HG03378 (cell line): ENCODE data around the gene TBCA.

Source experiments
- ATAC-seq: cut with Tn5 transposase; IDR thresholded peaks from one replicate; pipeline ENCODE4 v1.9.1; 2021; ENCODE audit warnings: mild to moderate bottlenecking, moderate library complexity; ENCODE audit not compliant: unreplicated experiment

TBCA gene, protein sequence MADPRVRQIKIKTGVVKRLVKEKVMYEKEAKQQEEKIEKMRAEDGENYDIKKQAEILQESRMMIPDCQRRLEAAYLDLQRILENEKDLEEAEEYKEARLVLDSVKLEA

DNA sequence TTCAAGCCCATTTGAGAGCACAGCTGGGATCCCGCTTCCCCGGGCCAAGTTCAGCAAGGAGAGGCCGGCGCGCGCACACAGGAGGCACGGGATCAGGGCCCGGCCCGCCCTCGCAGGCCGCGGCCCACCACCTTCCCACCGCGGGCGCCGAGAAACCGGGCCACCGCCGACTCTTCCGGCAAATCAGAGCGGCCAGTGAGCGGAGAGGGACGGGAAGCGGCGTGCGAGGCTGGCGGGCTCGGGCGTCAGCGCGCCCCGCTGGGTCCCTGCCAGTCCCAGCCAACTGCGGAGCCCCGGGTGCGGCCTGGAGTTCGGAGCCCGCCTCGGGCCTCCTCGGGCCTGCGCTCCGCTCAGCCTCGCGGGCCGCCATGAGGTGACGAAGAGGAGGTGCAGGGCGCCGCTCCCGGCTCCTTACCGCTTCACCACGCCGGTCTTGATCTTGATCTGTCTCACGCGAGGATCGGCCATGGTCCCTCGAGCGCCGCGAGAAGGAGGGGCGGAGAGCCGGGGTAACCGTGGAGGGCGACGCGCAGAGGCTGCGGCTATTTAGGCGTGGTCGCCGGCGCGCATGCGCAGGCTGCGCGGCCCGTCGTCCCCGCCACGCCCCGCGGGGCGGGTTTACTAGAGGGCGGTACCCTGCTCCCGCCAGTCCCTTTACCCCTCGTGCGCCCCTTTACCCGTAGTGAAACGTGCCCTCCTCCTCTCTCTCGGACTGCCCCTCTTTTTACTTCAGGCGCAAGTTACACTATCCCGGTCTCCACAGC, at the start of gene TBCA:
TSS of gene TBCA (minus strand) at position 550 of the 764 bp plus-strand sequence. CDS start at position 468, 82 bp downstream.
- ATAC-seq: peak; percentile 82

GRCh38 chr5:77824981-77825380, 48.8 kb upstream of the TBCA start:
- ATAC-seq: no peak

DNA sequence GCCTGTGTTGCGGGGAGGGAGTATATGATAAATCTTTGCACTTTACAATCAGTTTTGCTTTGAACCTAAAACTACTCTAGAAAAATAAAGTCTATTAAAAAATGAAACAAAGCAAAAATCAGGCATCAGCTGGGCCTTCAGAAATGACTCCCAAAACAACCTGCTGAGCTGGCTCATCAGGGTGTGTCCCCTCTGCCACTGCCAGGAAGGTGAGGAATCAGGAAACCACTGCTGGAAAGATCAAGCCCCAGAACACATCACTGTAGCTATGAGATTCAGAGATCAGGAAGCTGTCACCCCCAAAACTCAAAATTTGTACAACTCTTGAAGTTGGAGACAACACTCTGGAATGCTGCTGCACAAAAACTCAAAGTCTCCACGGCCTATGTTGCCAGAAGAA, 40.5 kb upstream of the TBCA start:
- no peak for ATAC-seq

GRCh38 chr5:77812926-77813589, 36.9 kb upstream of the TBCA start:
- no peak for ATAC-seq

DNA sequence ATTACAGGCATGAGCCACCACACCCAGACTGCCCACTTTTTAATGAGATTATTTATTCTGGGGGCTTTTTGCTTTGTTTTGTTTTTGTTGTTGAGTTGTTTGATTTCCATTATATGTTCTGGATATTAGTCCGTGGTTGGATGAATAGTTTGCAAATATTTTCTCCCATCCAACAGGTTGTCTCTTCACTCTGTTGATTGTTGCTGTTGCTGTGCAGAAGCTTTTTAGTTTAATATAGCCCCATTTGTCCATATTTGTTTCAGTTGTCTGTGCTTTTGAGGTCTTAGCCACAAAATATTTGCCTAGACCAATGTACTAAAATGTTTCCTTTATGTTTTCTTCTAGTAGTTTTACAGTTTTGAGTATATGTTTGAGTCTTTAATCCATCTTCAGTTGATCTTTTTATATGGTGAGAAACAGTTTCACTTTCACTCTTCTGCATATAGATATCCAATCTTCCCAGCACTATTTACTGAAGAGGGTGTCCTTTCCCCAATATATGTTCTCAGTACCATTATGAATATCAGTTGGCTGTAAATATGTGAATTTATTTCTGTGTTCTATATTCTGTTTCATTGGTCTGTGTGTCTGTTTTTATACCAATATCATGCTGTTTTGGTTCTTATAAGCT, 30.2 kb upstream of the TBCA start:
- ATAC-seq: no peak

GRCh38 chr5:77798456-77798855, 22.3 kb upstream of the TBCA start:
- ATAC-seq: no peak

DNA sequence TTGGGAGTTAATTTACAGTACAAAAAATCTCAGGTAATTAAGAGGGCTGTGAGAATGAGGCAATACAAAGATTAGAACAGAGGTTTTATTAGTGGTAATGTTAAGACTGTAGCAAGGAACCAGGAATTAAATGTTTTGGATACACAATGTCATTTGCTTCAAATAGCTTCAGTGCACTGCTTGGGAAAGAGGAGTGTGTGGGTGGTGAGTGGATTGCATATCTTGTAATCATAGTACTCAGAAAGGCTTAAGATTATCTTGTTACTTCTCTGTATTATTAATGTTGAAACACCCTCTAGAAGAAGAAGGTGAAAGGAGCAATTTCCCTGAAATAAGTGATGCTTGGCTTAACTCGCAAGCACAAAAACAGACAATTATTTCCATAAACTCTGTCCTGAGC, 21.0 kb upstream of the TBCA start:
- ATAC-seq: no peak

- ATAC-seq: no peak
Measured at GRCh38 chr5:77795846-77796245, 19.7 kb upstream of the TBCA start.

- no peak for ATAC-seq
Measured at GRCh38 chr5:77795268-77795667, 19.1 kb upstream of the TBCA start.

DNA sequence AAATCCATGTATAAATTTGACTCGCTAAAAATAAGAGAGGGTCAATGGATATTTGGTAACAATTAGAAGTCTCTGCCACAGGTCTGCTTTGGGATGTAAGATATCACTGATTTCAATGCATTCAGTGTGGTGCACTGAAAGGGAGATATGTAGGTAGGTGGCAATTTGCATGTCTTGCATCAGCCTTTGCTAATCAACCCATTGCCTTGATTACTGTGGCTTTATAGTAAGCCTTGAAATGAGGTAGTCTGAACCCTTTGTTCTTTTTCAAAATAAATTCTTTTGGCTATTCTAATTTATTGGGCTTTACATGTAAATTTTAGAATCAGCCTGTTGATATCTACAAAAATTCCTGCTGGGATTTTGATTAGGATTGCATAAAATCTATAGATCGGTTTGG, 15.8 kb upstream of the TBCA start:
- ATAC-seq: no peak

GRCh38 chr5:77791356-77791755, 15.2 kb upstream of the TBCA start:
- no peak for ATAC-seq

DNA sequence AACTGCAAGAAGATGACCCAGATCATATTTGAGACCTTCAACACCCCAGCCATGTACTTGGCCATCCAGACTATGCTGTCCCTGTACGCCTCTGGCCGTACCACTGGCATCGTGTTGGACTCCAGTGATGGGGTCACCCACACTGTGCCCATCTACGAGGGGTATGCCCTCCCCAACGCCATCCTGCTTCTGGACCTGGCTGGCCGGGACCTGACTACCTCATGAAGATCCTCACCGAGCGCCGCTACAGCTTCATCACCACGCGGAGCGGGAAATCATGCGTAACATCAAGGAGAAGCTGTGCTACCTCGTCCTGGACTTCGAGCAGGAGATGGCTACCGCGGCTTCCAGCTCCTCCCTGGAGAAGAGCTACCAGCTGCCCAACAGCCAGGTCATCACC, 9.1 kb upstream of the TBCA start:
- ATAC-seq: no peak

GRCh38 chr5:77784735-77785134, 8.6 kb upstream of the TBCA start:
- no peak for ATAC-seq

DNA sequence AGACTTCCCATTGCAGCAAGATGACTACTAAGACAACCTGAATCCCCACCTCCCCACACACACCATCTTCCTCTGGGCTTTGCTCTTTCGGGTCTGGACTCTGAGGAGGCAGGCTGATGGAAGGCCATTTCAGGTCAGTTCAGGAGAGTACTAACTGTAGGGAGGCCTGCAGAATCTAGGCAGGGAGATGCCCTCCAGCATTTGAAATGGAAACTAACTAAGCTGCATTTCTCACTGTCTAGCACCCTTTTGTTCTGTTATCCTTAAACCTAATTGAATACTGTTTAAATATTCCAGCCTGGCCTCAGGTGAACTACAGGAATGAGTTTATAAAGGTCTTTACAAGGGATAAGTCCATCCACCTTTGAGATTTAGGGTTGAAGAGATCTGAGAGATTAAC, 4.9 kb upstream of the TBCA start:
- no peak for ATAC-seq

- no peak for ATAC-seq
Measured at GRCh38 chr5:77778881-77779438, 2.8 kb upstream of the TBCA start.

- no peak for ATAC-seq
Measured at GRCh38 chr5:77778398-77778797, 2.3 kb upstream of the TBCA start.

DNA sequence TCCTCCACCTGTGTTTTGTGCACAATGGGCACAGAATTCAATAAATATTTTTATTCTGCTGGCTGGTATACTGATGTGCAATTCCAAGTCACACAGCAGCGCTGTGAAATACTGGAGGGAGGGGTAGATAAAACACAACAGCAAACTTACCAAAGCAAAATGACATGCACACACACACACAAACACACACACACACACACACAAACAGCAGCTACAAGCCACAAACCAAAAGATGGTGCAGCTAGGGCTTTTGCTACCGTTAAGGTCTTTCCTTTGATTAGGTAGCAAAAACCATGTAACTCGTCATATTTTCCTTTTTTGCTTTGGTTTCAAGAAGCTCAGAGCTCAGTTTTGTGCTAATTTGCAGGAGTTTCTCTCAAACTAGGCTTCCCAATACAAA, 1.8 kb upstream of the TBCA start:
- ATAC-seq: no peak

DNA sequence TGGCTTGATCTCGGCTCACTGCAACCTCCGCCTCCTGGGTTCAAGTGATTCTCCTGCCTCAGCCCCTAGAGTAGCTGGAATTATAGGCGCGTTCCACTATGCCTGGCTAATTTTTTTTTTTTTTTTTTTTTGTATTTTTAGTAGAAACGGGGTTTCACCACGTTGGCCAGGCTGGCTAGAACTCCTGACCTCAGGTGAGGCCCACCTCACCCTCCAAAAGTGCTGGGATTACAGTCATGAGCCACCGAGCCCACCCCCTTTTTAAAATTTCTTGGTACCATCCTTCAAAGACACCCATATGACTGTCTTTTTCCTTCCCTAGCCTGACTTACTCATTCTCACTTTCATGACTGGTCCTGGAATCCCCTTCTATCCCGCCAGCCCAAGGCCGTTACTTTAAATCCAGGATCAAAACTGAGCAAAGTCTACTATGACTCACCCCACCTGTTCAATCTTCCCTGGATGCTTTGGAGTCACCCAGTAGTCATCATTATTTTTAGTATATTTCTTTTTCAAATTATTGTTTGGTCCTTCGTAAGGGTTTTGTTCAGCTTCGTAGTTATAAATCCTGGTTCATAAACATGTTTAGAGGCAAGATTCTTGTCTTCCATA, 1.2 kb upstream of the TBCA start:
- ATAC-seq: no peak

DNA sequence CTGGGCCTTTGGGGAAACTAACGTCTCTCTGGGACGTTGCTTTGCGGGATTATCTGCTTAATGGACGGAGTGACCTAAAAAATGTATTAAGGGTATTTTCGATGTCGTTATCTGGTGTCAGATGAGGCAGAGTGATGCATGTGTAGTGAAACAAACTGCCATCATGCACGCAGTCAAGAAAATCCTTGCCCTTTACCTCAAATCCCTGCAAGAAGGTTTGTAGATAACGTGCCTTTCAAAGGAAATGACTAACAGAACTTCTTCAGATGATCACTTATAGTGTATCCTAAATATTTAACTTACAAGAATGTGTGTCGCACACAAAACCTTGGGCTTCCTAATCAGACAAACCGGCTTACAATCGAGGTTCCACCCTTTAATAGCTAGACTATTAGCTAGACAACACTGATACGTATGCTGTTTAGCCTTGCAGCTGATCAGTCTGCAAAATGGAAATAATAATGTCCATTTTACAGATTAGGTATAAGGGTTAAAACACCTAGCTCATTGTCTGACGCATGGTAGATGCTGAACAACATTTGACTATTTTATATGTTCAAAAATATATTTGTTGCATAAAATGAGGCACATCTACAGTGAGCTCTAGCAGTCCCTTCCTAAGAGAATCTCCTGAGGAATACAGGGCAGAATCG, 541 bp upstream of the TBCA start:
- no peak for ATAC-seq

- ATAC-seq: no peak
Measured at GRCh38 chr5:77774981-77775789, 954 bp downstream of the TBCA start.
